Lung (tissue), 12 donors: ENCODE measurements around the gene RASL10B. TPM values are rescaled to one million over a fixed set of nuclear protein-coding genes. Genes with fewer than 3 reads are reported as not detected.

ENCODE experiments used
- ATAC-seq: fragments of 200-7000 bp; cut with Tn5 transposase; one replicate; pipeline ENCODE4 v1.9.1; 2020; ENCODE audit warnings: moderate number of reproducible peaks; ENCODE audit not compliant: insufficient read depth, low FRiP score
- DNase-seq, 3 donors: peaks; one replicate each; pipeline ENCODE4 v3.0.0-alpha.2; 2013 to 2017
- H3K27ac ChIP-seq, 2 donors: one replicate each; pipeline ENCODE4 v1.5.1; 2013; ENCODE audit warnings: mild to moderate bottlenecking in 2 of 2, moderate library complexity in 2 of 2, control low read depth in 1 of 2, inconsistent platforms in 1 of 2, low read depth in 1 of 2, low read length in 1 of 2
- H3K27me3 ChIP-seq, 3 donors: one replicate each; pipeline ENCODE4 v1.5.1; 2013; ENCODE audit warnings: low read length in 2 of 3; ENCODE audit not compliant: control insufficient read depth in 3 of 3, insufficient read depth in 3 of 3
- H3K36me3 ChIP-seq, 4 donors: one replicate each; pipeline ENCODE4 v1.5.1; 2013; ENCODE audit warnings: low read length in 4 of 4, mild to moderate bottlenecking in 1 of 4, moderate library complexity in 1 of 4; ENCODE audit not compliant: control insufficient read depth in 4 of 4, insufficient read depth in 4 of 4
- H3K4me1 ChIP-seq, 5 donors: one replicate each; pipeline ENCODE4 v1.5.1; 2013; ENCODE audit warnings: low read length in 5 of 5, mild to moderate bottlenecking in 2 of 5, moderate library complexity in 1 of 5; ENCODE audit not compliant: control insufficient read depth in 5 of 5, insufficient read depth in 5 of 5
- H3K4me3 ChIP-seq: one replicate; pipeline ENCODE4 v1.5.1; 2013; ENCODE audit warnings: mild to moderate bottlenecking, control low read depth, moderate library complexity
- H3K9ac ChIP-seq, 2 donors: one replicate each; pipeline ENCODE4 v1.5.1; 2013; ENCODE audit warnings: low read length in 2 of 2, control low read depth in 1 of 2; ENCODE audit not compliant: insufficient read depth in 1 of 2
- H3K9me3 ChIP-seq, 4 donors: one replicate each; pipeline ENCODE4 v1.5.1; 2013; ENCODE audit warnings: low read length in 3 of 4, mild to moderate bottlenecking in 1 of 4, moderate library complexity in 1 of 4; ENCODE audit not compliant: control insufficient read depth in 4 of 4, insufficient read depth in 3 of 4
- CTCF ChIP-seq: IDR thresholded peaks from 2 replicates; pipeline ENCODE4 v1.5.1; 2012; ENCODE audit warnings: mild to moderate bottlenecking; ENCODE audit errors: control extremely low read depth, extremely low read depth
- WGBS, 2 donors: extraction: QIAGEN DNeasy Blood & Tissue Kit; methylation state at CpG; one replicate each; pipeline ENCODE4 v1.1.7; 2013; 5-methylcytosine and 5-hydroxymethylcytosine counted together
- polyA plus RNA-seq, 2 donors: library from polyadenylated mRNA; stranded (reverse); fragments of 200-250 nt; gene quantifications; one replicate each; pipeline ENCODE4 v1.2.1, GENCODE V29; 2013
- total RNA-seq, 2 donors: library from RNA; depleted of rRNA in 1 of 2; stranded (reverse); fragments of >200 nt in 1 of 2; gene quantifications; one replicate each; pipeline ENCODE4 v1.2.1, GENCODE V29; 2014 to 2021
- donor health status: control.
- donor health status: control.
- donor health status: Bipolar disorder and iron deficiency.
- donor health status: healthy.
- donor health status: DM: yes; HTN: yes; CAD: no.

Gene RASL10B
- total and polyA plus RNA-seq, 4 donors = 0.57 to 1.00 (median 0.80) TPM; not detected in 1

- ATAC-seq = no peak
- H3K36me3 ChIP-seq = no peaks in the 10 kb centered on the region
- no peaks in the 10 kb centered on the region for H3K27me3 ChIP-seq
- no peak overlapping the region for H3K4me3 ChIP-seq
- H3K9me3 ChIP-seq = no peaks in the 10 kb centered on the region
- H3K4me1 ChIP-seq = peaks cover 0 to 7% (median 0%) of the 10 kb centered on the region in 5 donors
- no peak overlapping the region for H3K9ac ChIP-seq
- H3K27ac ChIP-seq = no peak overlapping the region
- no peak for TF ChIP-seq CTCF
- DNase-seq = no peak
These were observed 25.8 kb downstream of the RASL10B start for GRCh38 chr17:35757243-35757642.

GRCh38 chr17:35760587-35760986, 29.1 kb downstream of the RASL10B start, which contains the start of gene C17orf50:
Gene C17orf50, plus strand, starts transcription at chr17:35760887. Its CDS starts 55 bp downstream, at chr17:35760942.
- no peak within 1 kb of the TSS for H3K4me3 ChIP-seq
- H3K27me3 ChIP-seq = no peaks in the 10 kb centered on the region
- 85 to 97% methylated on average over 1 of the region's 1 CpG for WGBS, 2 donors
- no peak for ATAC-seq
- no peaks in the 10 kb centered on the region for H3K36me3 ChIP-seq
- no peak for TF ChIP-seq CTCF
- H3K9ac ChIP-seq = no peak within 1 kb of the TSS
- no peaks in the 10 kb centered on the region for H3K9me3 ChIP-seq
- peaks cover 0 to 15% (median 0%) of the 10 kb centered on the region in 5 donors for H3K4me1 ChIP-seq
- DNase-seq = no peak
- H3K27ac ChIP-seq = no peak within 1 kb of the TSS

GRCh38 chr17:35761601-35762000, 30.2 kb downstream of the RASL10B start:
- no peak overlapping the region for H3K4me3 ChIP-seq
- no peaks in the 10 kb centered on the region for H3K9me3 ChIP-seq
- no peak for ATAC-seq
- DNase-seq = no peak
- no peak for TF ChIP-seq CTCF
- 83 to 91% methylated on average over 5 of the region's 5 CpGs for WGBS, 2 donors
- H3K36me3 ChIP-seq = no peaks in the 10 kb centered on the region
- H3K4me1 ChIP-seq = peaks cover 0 to 15% (median 0%) of the 10 kb centered on the region in 5 donors
- H3K27ac ChIP-seq = no peak overlapping the region
- H3K27me3 ChIP-seq = no peaks in the 10 kb centered on the region
- no peak overlapping the region for H3K9ac ChIP-seq

GRCh38 chr17:35763767-35764122, 32.3 kb downstream of the RASL10B start:
- ATAC-seq = no peak
- 30 to 33% methylated on average over 17 of the region's 17 CpGs for WGBS, 2 donors
- H3K27ac ChIP-seq = no peak overlapping the region

More at GRCh38 chr17:35763767-35764122, 32.3 kb downstream of the RASL10B start:
- no peaks in the 10 kb centered on the region for H3K9me3 ChIP-seq
- no peaks in the 10 kb centered on the region for H3K27me3 ChIP-seq
- H3K36me3 ChIP-seq = no peaks in the 10 kb centered on the region
- no peak for TF ChIP-seq CTCF
- DNase-seq = no peak
- no peak overlapping the region for H3K4me3 ChIP-seq
- peaks cover 0 to 15% (median 0%) of the 10 kb centered on the region in 5 donors for H3K4me1 ChIP-seq
- H3K9ac ChIP-seq = no peak overlapping the region
